Naive thymus-derived CD4-positive, alpha-beta T cell (primary cell): Measurements from ENCODE around the gene DNM3. TPM values are rescaled to one million over a fixed set of nuclear protein-coding genes. Genes with fewer than 3 reads are reported as not detected.

ENCODE experiments used
- ATAC-seq: fragments of 150-1000 bp; cut with Tn5 transposase; 2 replicates; pipeline ENCODE4 v1.10.0; 2021; ENCODE audit warnings: mild to moderate bottlenecking, moderate library complexity
- CTCF ChIA-PET: fragments of 350-600 bp; sonication (Branson Sonifier 250); formaldehyde crosslinking; loops from one replicate; lab custom pipeline; 2021; ENCODE audit warnings: antibody characterized with exemption; lab: Charles Lee
- POLR2A ChIA-PET: fragments of 350-600 bp; sonication (Branson Sonifier 250); formaldehyde crosslinking; loops from one replicate; lab custom pipeline; 2021; ENCODE audit warnings: antibody characterized with exemption, inconsistent platforms; lab: Charles Lee
- DNase-seq, 9 donors: peaks; one replicate each; pipeline versions ENCODE4 v3.0.0 to v3.0.0-alpha.2; 2020 to 2022; ENCODE audit warnings: mixed read lengths in 1 of 9
- H3K27ac ChIP-seq: one replicate; pipeline ENCODE4 v1.7.0; 2013; ENCODE audit warnings: mild to moderate bottlenecking, low read depth, low read length, moderate library complexity
- H3K27me3 ChIP-seq, 2 donors: one replicate each; pipeline ENCODE4 v1.7.0; 2013; ENCODE audit warnings: low read length in 2 of 2, mild to moderate bottlenecking in 2 of 2, moderate library complexity in 2 of 2; ENCODE audit not compliant: control insufficient read depth in 2 of 2, insufficient read depth in 2 of 2
- H3K36me3 ChIP-seq, 3 experiments: 1 replicate in 2 of 3; 2 replicates in 1 of 3; pipeline ENCODE4 v1.7.0; 2013; ENCODE audit warnings: low read length in 3 of 3, mild to moderate bottlenecking in 3 of 3, moderate library complexity in 1 of 3; ENCODE audit not compliant: insufficient read depth in 3 of 3, control insufficient read depth in 2 of 3
- H3K4me1 ChIP-seq, 2 donors: one replicate each; pipeline ENCODE4 v1.7.0; 2013; ENCODE audit warnings: low read length in 2 of 2, mild to moderate bottlenecking in 2 of 2, moderate library complexity in 1 of 2; ENCODE audit not compliant: control insufficient read depth in 2 of 2, insufficient read depth in 2 of 2
- H3K4me3 ChIP-seq: 2 replicates; pipeline ENCODE4 v1.7.0; 2013; ENCODE audit warnings: mild to moderate bottlenecking, low read length
- H3K9me3 ChIP-seq, 3 experiments: 1 replicate in 2 of 3; 2 replicates in 1 of 3; pipeline ENCODE4 v1.7.0; 2013; ENCODE audit warnings: low read length in 3 of 3; ENCODE audit not compliant: control insufficient read depth in 2 of 3
- H3K27ac Mint-ChIP-seq, 9 donors: one replicate each; pipeline ENCODE4 v1.8.0; 2020 to 2022; ENCODE audit warnings: mixed read lengths in 9 of 9, mild to moderate bottlenecking in 8 of 9, moderate library complexity in 5 of 9, inconsistent platforms in 2 of 9
- H3K27me3 Mint-ChIP-seq, 5 donors: one replicate each; pipeline ENCODE4 v1.8.0; 2021 to 2022; ENCODE audit warnings: mixed read lengths in 5 of 5, mild to moderate bottlenecking in 1 of 5
- H3K36me3 Mint-ChIP-seq, 5 donors: one replicate each; pipeline ENCODE4 v1.8.0; 2020 to 2022; ENCODE audit warnings: mixed read lengths in 5 of 5, mild to moderate bottlenecking in 3 of 5, inconsistent platforms in 1 of 5
- H3K4me1 Mint-ChIP-seq, 7 donors: one replicate each; pipeline ENCODE4 v1.8.0; 2020 to 2022; ENCODE audit warnings: mixed read lengths in 7 of 7, mild to moderate bottlenecking in 3 of 7, inconsistent platforms in 1 of 7
- H3K4me3 Mint-ChIP-seq, 10 donors: one replicate each; pipeline ENCODE4 v1.8.0; 2020 to 2022; ENCODE audit warnings: mild to moderate bottlenecking in 10 of 10, mixed read lengths in 10 of 10, moderate library complexity in 6 of 10, inconsistent platforms in 2 of 10
- H3K9me3 Mint-ChIP-seq, 11 donors: one replicate each; pipeline ENCODE4 v1.8.0; 2020 to 2022; ENCODE audit warnings: mixed read lengths in 11 of 11, mild to moderate bottlenecking in 4 of 11, inconsistent platforms in 1 of 11, moderate library complexity in 1 of 11
- intact Hi-C, 2 donors: fragments of 100-400 bp; cut with micrococcal nuclease; formaldehyde crosslinking; loops; one replicate each; pipeline ENCODE4 v1.15.1; 2023
- polyA plus RNA-seq, 2 donors: library from polyadenylated mRNA; unstranded; fragments of 300-500 nt; fragmentation: Illumina TruSeq; gene quantifications; one replicate each; pipeline ENCODE4 v1.2.3, GENCODE V29; 2021
- total RNA-seq, 6 experiments: library from RNA in 5 of 6; stranded (reverse) in 5 of 6; gene quantifications; 1 replicate in 5 of 6; 2 replicates in 1 of 6; pipeline ENCODE4 v1.2.3 and lab custom pipeline; 2021 to 2026

The DNM3 gene
- total and polyA plus RNA-seq, 7 experiments from 2014 or later, result 1.2 to 2.5 (median 2.0) TPM

DNA sequence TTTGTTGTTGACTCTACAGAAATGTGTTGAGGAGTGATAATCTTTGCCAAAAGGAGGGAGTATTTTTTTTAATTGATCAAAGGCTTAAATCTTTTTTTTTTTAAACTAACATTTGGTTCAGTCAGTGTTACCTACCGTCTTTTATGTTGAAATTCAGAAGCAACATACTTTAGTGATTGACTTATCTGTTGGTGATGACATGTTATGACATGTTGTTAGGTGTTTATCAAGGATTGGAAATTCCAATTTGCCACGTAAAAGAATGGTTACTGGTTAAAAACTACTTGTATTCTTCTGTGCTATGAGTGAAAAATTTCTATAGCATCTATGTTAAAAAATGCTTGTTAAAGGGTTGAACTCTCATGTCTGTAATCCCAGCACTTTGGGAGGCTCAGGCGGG lies 61.2 kb downstream of the DNM3 start:
- Mint-ChIP-seq H3K9me3 (no peaks in the 10 kb centered on the region), H3K4me3 (peak overlapping the region in 6 of 10 donors; percentile 44 to 75 (median 56)), H3K27ac (peak overlapping the region in 3 of 9 donors; percentile 5 to 43 (median 28)), H3K4me1 (peaks cover 2 to 18% (median 14%) of the 10 kb centered on the region in 7 donors), H3K27me3 (peaks cover 0 to 6% (median 0%) of the 10 kb centered on the region in 5 donors), H3K36me3 (peaks cover 0 to 5% (median 0%) of the 10 kb centered on the region in 5 donors)
- no peak for ATAC-seq
- Histone ChIP-seq H3K36me3 (no peaks in the 10 kb centered on the region), H3K9me3 (no peaks in the 10 kb centered on the region), H3K4me1 (no peaks in the 10 kb centered on the region), H3K4me3 (no peak overlapping the region), H3K27ac (no peak overlapping the region), H3K27me3 (no peaks in the 10 kb centered on the region)
- CTCF ChIA-PET, result no interaction called here
- POLR2A ChIA-PET, result no interaction called here
- intact Hi-C loops, result no loop called here
- no peak for DNase-seq

DNA sequence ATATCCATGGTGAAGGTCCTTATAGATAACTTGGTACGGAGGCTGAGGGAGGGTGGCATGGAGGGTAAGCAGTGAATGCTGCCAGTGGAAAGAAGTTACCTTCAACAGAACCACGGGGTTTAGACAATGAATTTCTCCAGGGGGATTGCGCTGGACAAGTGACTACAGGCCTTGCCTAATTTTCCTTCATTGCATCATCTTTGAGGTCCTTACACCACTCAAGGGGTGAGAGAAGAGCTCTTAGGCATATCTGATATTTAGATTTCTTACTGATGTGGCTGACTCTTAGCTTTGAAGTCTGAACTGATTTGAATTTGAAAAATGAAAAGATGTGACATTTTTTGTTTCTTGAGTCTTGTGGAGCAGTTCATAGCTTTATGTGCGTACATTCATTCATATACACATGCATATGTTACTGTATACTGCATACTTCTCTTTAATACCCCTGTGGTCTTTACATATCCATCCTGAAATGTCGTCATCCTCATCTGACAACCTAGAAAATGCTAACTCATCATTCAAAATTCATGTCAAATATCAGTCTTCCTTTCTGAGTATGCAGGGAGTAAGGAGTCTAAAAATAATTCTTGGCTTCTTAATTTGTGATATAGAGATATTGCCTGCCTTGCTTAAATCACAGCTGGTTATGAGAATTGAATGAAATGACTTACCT lies 63.6 kb downstream of the DNM3 start:
- peaks cover 0 to 2% (median 0%) of the 10 kb centered on the region in 5 donors for H3K27me3 Mint-ChIP-seq
- H3K36me3 Mint-ChIP-seq, result peaks cover 0 to 4% (median 0%) of the 10 kb centered on the region in 5 donors
- H3K36me3 ChIP-seq, result no peaks in the 10 kb centered on the region
- H3K4me1 Mint-ChIP-seq, result peaks cover 1 to 18% (median 14%) of the 10 kb centered on the region in 7 donors
- H3K4me3 ChIP-seq, result no peak overlapping the region
- no peak for ATAC-seq
- H3K4me3 Mint-ChIP-seq, result no peak overlapping the region
- POLR2A ChIA-PET, result no interaction called here
- no peak for DNase-seq
- intact Hi-C loops, result no loop called here
- H3K9me3 ChIP-seq, result no peaks in the 10 kb centered on the region
- CTCF ChIA-PET, result no interaction called here
- H3K27ac Mint-ChIP-seq, result no peak overlapping the region
- no peaks in the 10 kb centered on the region for H3K27me3 ChIP-seq
- no peak overlapping the region for H3K27ac ChIP-seq
- no peaks in the 10 kb centered on the region for H3K4me1 ChIP-seq
- no peaks in the 10 kb centered on the region for H3K9me3 Mint-ChIP-seq

DNA sequence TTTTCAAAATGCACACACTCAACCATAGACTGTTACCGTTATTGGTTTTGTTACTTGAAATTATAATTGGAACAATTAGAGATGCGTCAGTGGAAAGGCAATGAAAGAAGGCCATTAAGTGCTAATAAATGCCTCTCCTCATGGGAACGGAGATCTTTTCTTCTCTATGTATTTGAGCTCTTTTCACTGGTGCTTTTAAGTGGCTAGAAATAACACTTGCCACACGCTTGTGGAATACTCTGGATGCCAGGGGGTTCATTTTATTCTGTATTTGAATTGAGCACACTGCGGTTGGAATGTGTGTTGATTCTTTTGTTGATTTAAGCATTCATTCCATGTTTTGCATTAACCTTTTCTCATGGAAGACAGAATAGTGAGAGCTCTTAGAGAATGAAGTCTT lies 68.4 kb downstream of the DNM3 start:
- CTCF ChIA-PET, result no interaction called here
- Histone ChIP-seq H3K36me3 (no peaks in the 10 kb centered on the region), H3K4me1 (no peaks in the 10 kb centered on the region), H3K27me3 (no peaks in the 10 kb centered on the region), H3K9me3 (no peaks in the 10 kb centered on the region), H3K27ac (no peak overlapping the region), H3K4me3 (no peak overlapping the region)
- ATAC-seq (no peak), DNase-seq (no peak)
- intact Hi-C loops, result no loop called here
- POLR2A ChIA-PET, result no interaction called here
- Mint-ChIP-seq H3K27me3 (no peaks in the 10 kb centered on the region), H3K4me3 (no peak overlapping the region), H3K27ac (no peak overlapping the region), H3K4me1 (peaks cover 0 to 2% (median 0%) of the 10 kb centered on the region in 7 donors), H3K9me3 (no peaks in the 10 kb centered on the region), H3K36me3 (peaks cover 0 to 4% (median 0%) of the 10 kb centered on the region in 5 donors)

DNA sequence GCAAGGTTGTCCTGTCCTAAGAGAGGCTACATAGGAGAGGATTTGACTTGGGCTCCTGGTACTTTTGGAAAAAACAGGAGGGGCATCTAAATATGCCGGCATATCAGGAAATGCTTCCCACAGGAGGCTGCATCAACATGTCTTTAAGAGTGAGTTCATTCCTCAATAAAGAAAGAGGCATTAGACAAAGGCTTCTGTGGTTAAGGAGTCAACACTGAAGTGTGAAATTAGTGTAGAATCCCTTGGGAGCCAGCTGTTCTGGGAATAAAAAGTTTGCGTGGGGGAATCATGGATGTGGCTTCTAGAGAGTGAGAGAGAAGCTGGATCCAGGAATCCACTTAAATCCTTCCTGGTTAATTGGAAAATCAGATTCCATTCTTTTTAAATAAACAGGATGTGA lies 69.5 kb downstream of the DNM3 start:
- no peak overlapping the region for H3K27ac Mint-ChIP-seq

DNA sequence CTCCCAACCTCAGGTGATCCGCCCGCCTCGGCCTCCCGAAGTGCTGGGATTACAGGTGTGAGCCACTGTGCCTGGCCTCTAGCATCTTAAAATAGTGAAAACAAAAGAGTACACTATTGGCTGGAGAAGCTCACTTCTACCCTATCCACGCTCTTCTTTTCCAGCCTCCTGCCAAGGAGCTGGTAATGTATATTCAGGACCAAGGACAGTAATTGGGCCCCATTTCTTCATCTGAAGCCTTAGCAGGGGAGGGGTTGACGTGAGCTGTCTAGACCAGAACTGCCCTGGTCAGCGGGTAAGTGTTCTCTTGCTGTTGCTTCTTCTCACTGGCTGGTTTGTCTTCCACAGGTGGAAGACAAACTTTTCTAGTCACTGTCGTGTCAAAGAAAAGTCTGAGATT lies 70.2 kb downstream of the DNM3 start:
- H3K9me3 Mint-ChIP-seq, result no peaks in the 10 kb centered on the region
- H3K36me3 Mint-ChIP-seq, result peaks cover 0 to 4% (median 0%) of the 10 kb centered on the region in 5 donors
- ChIA-PET CTCF (no interaction called here), POLR2A (no interaction called here)
- Histone ChIP-seq H3K27me3 (no peaks in the 10 kb centered on the region), H3K4me1 (no peaks in the 10 kb centered on the region), H3K4me3 (no peak overlapping the region), H3K9me3 (no peaks in the 10 kb centered on the region), H3K27ac (no peak overlapping the region), H3K36me3 (no peaks in the 10 kb centered on the region)
- H3K27ac Mint-ChIP-seq, result no peak overlapping the region
- H3K4me3 Mint-ChIP-seq, result no peak overlapping the region
- H3K27me3 Mint-ChIP-seq, result no peaks in the 10 kb centered on the region
- ATAC-seq, result no peak
- H3K4me1 Mint-ChIP-seq, result peaks cover 0 to 2% (median 0%) of the 10 kb centered on the region in 7 donors
- intact Hi-C loops, result no loop called here
- DNase-seq, result no peak

More for the DNA sequence above, 69.5 kb downstream of the DNM3 start:
- H3K9me3 ChIP-seq, result no peaks in the 10 kb centered on the region
- intact Hi-C loops, result no loop called here
- DNase-seq (no peak), ATAC-seq (no peak)
- no peaks in the 10 kb centered on the region for H3K4me1 ChIP-seq
- H3K27me3 ChIP-seq, result no peaks in the 10 kb centered on the region
- no peak overlapping the region for H3K27ac ChIP-seq
- no peaks in the 10 kb centered on the region for H3K36me3 ChIP-seq
- Mint-ChIP-seq H3K4me1 (peaks cover 0 to 2% (median 0%) of the 10 kb centered on the region in 7 donors), H3K27me3 (no peaks in the 10 kb centered on the region), H3K9me3 (no peaks in the 10 kb centered on the region), H3K36me3 (peaks cover 0 to 4% (median 0%) of the 10 kb centered on the region in 5 donors), H3K4me3 (no peak overlapping the region)
- CTCF ChIA-PET, result no interaction called here
- POLR2A ChIA-PET, result no interaction called here
- H3K4me3 ChIP-seq, result no peak overlapping the region

DNA sequence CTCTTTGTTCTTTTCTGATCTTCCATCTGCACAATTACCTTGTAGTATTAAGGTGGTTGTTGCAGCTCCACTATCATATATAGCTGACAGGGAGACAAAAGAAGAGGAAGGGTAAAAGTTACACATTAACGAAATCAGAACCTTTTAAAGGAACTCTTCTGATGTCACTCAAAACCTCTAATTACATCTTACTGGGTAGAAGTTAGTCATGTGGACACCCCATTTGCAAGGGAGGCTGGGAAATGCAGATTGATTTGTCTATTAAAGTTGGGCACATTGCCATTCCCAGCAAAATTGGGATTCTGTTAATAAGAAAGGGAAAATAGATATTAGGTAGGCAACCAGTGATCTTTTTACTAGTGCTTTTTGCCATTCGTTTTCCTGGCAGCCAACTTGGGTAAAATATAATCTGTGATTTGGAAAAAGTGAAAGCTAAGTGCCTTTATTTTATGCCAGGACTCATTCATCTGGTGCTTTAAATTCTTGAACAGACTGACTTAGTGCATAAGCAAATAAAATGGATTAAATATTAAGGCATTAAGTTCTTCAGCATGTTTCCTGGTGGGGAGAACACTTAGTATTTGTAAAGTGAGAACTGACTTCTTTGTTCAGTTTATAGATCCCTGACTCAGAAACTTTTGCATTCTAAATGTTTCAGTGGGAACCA lies 71.3 kb downstream of the DNM3 start:
- DNase-seq, result no peak
- peaks cover 0 to under 1% (median 0%) of the 10 kb centered on the region in 5 donors for H3K36me3 Mint-ChIP-seq
- intact Hi-C loops, result no loop called here
- no peaks in the 10 kb centered on the region for H3K9me3 ChIP-seq
- H3K36me3 ChIP-seq, result no peaks in the 10 kb centered on the region
- no peak overlapping the region for H3K27ac ChIP-seq
- no peak overlapping the region for H3K4me3 Mint-ChIP-seq
- H3K4me1 ChIP-seq, result no peaks in the 10 kb centered on the region
- ChIA-PET POLR2A (no interaction called here), CTCF (no interaction called here)
- H3K27ac Mint-ChIP-seq, result no peak overlapping the region
- H3K9me3 Mint-ChIP-seq, result no peaks in the 10 kb centered on the region
- ATAC-seq, result no peak
- H3K27me3 ChIP-seq, result no peaks in the 10 kb centered on the region
- no peaks in the 10 kb centered on the region for H3K27me3 Mint-ChIP-seq
- peaks cover 0 to 2% (median 0%) of the 10 kb centered on the region in 7 donors for H3K4me1 Mint-ChIP-seq
- H3K4me3 ChIP-seq, result no peak overlapping the region

- ChIA-PET POLR2A (no interaction called here), CTCF (no interaction called here)
- no peak overlapping the region for H3K4me3 Mint-ChIP-seq
- Histone ChIP-seq H3K27me3 (no peaks in the 10 kb centered on the region), H3K4me1 (no peaks in the 10 kb centered on the region), H3K4me3 (no peak overlapping the region), H3K27ac (no peak overlapping the region), H3K36me3 (no peaks in the 10 kb centered on the region), H3K9me3 (no peaks in the 10 kb centered on the region)
- DNase-seq (no peak), ATAC-seq (no peak)
- peaks cover 0 to 2% (median 0%) of the 10 kb centered on the region in 7 donors for H3K4me1 Mint-ChIP-seq
- H3K36me3 Mint-ChIP-seq, result no peaks in the 10 kb centered on the region
- no peaks in the 10 kb centered on the region for H3K27me3 Mint-ChIP-seq
- no peak overlapping the region for H3K27ac Mint-ChIP-seq
- intact Hi-C loops, result no loop called here
- H3K9me3 Mint-ChIP-seq, result no peaks in the 10 kb centered on the region
Measured at GRCh38 chr1:171913385-171913784, 72.1 kb downstream of the DNM3 start.
